Measurements from ENCODE around the gene DDC. TPM values are rescaled to one million over a fixed set of nuclear protein-coding genes. Genes with fewer than 3 reads are reported as not detected.
"Not testable (repeated sequence)": the region's sequence is repeated elsewhere in the genome, so short reads cannot be mapped to it uniquely, and the experiment has no call there.

Gene DDC
- total RNA-seq, 1 donor from 2014 or later: 0.35 TPM

GRCh38 chr7:50556247-50556991 lies 8.8 kb downstream of the DDC start:
- no peaks in the 10 kb centered on the region for H3K9me3 Mint-ChIP-seq
- H3K27me3 Mint-ChIP-seq: peaks cover 24% of the 10 kb centered on the region
- no peak overlapping the region for H3K27ac Mint-ChIP-seq
- no peak overlapping the region for H3K4me3 Mint-ChIP-seq
- no peaks in the 10 kb centered on the region for H3K36me3 Mint-ChIP-seq (ENCODE audit: low read depth)
- DNase-seq: no peak
- intact Hi-C loops (cut with micrococcal nuclease): no loop called here
- no peaks in the 10 kb centered on the region for H3K4me1 Mint-ChIP-seq

- H3K27me3 Mint-ChIP-seq: peaks cover 24% of the 10 kb centered on the region
- intact Hi-C loops (cut with micrococcal nuclease): no loop called here
- no peaks in the 10 kb centered on the region for H3K36me3 Mint-ChIP-seq (ENCODE audit: low read depth)
- H3K9me3 Mint-ChIP-seq: no peaks in the 10 kb centered on the region
- no peak for DNase-seq
- no peak overlapping the region for H3K27ac Mint-ChIP-seq
- H3K4me1 Mint-ChIP-seq: no peaks in the 10 kb centered on the region
- H3K4me3 Mint-ChIP-seq: no peak overlapping the region
These were observed 9.5 kb downstream of the DDC start for GRCh38 chr7:50555594-50556140.

- no peaks in the 10 kb centered on the region for H3K36me3 Mint-ChIP-seq (ENCODE audit: low read depth)
- peaks cover 24% of the 10 kb centered on the region for H3K27me3 Mint-ChIP-seq
- H3K27ac Mint-ChIP-seq: no peak overlapping the region
These were observed 10.5 kb downstream of the DDC start for GRCh38 chr7:50554431-50555322.

GRCh38 chr7:50553973-50554372 lies 11.2 kb downstream of the DDC start:
- Mint-ChIP-seq H3K27me3 (peaks cover 21% of the 10 kb centered on the region), H3K27ac (no peak overlapping the region), H3K4me1 (no peaks in the 10 kb centered on the region), H3K36me3 (ENCODE audit: low read depth) (no peaks in the 10 kb centered on the region), H3K9me3 (no peaks in the 10 kb centered on the region), H3K4me3 (no peak overlapping the region)
- no peak for DNase-seq
- intact Hi-C loops (cut with micrococcal nuclease): no loop called here

More at GRCh38 chr7:50554431-50555322, 10.5 kb downstream of the DDC start:
- no peak overlapping the region for H3K4me3 Mint-ChIP-seq
- no peaks in the 10 kb centered on the region for H3K9me3 Mint-ChIP-seq
- no peak for DNase-seq
- intact Hi-C loops (cut with micrococcal nuclease): no loop called here
- H3K4me1 Mint-ChIP-seq: no peaks in the 10 kb centered on the region

GRCh38 chr7:50552921-50553320 lies 12.3 kb downstream of the DDC start:
- Mint-ChIP-seq H3K27ac (no peak overlapping the region), H3K27me3 (peaks cover 21% of the 10 kb centered on the region), H3K4me1 (no peaks in the 10 kb centered on the region), H3K4me3 (no peak overlapping the region), H3K36me3 (ENCODE audit: low read depth) (no peaks in the 10 kb centered on the region), H3K9me3 (no peaks in the 10 kb centered on the region)
- intact Hi-C loops (cut with micrococcal nuclease): no loop called here
- DNase-seq: no peak

- Mint-ChIP-seq H3K27me3 (peaks cover 17% of the 10 kb centered on the region), H3K4me3 (no peak overlapping the region), H3K27ac (no peak overlapping the region), H3K4me1 (no peaks in the 10 kb centered on the region), H3K36me3 (ENCODE audit: low read depth) (no peaks in the 10 kb centered on the region), H3K9me3 (no peaks in the 10 kb centered on the region)
- no peak for DNase-seq
- intact Hi-C loops (cut with micrococcal nuclease): no loop called here
These were observed 13.1 kb downstream of the DDC start for GRCh38 chr7:50552139-50552538.

- H3K27ac Mint-ChIP-seq; H3K27me3 Mint-ChIP-seq; H3K9me3 Mint-ChIP-seq; DNase-seq; H3K4me3 Mint-ChIP-seq; H3K36me3 Mint-ChIP-seq (ENCODE audit: low read depth); intact Hi-C loops (cut with micrococcal nuclease); H3K4me1 Mint-ChIP-seq: not testable (repeated sequence)
These were observed 19.6 kb downstream of the DDC start for GRCh38 chr7:50545613-50546012.

- Mint-ChIP-seq H3K27ac (no peak overlapping the region), H3K36me3 (ENCODE audit: low read depth) (no peaks in the 10 kb centered on the region), H3K27me3 (peaks cover 7% of the 10 kb centered on the region), H3K4me3 (no peak overlapping the region), H3K4me1 (no peaks in the 10 kb centered on the region), H3K9me3 (no peaks in the 10 kb centered on the region)
- intact Hi-C loops (cut with micrococcal nuclease): no loop called here
- DNase-seq: no peak
These were observed 20.2 kb downstream of the DDC start for GRCh38 chr7:50544992-50545391.

- H3K36me3 Mint-ChIP-seq (ENCODE audit: low read depth): no peaks in the 10 kb centered on the region
- no peaks in the 10 kb centered on the region for H3K9me3 Mint-ChIP-seq
- peaks cover 7% of the 10 kb centered on the region for H3K27me3 Mint-ChIP-seq
- DNase-seq: no peak
- no peak overlapping the region for H3K4me3 Mint-ChIP-seq
- H3K4me1 Mint-ChIP-seq: no peaks in the 10 kb centered on the region
- intact Hi-C loops (cut with micrococcal nuclease): no loop called here
- H3K27ac Mint-ChIP-seq: no peak overlapping the region
These were observed 21.3 kb downstream of the DDC start for GRCh38 chr7:50543776-50544442.

GRCh38 chr7:50542132-50542531 lies 23.1 kb downstream of the DDC start:
- H3K27ac Mint-ChIP-seq: no peak overlapping the region
- H3K27me3 Mint-ChIP-seq: peaks cover 3% of the 10 kb centered on the region
- intact Hi-C loops (cut with micrococcal nuclease): no loop called here
- no peak overlapping the region for H3K4me3 Mint-ChIP-seq
- H3K9me3 Mint-ChIP-seq: no peaks in the 10 kb centered on the region
- no peaks in the 10 kb centered on the region for H3K36me3 Mint-ChIP-seq (ENCODE audit: low read depth)
- no peaks in the 10 kb centered on the region for H3K4me1 Mint-ChIP-seq
- DNase-seq: no peak

GRCh38 chr7:50540785-50541579 lies 24.2 kb downstream of the DDC start:
- H3K36me3 Mint-ChIP-seq (ENCODE audit: low read depth): no peaks in the 10 kb centered on the region
- no peaks in the 10 kb centered on the region for H3K4me1 Mint-ChIP-seq
- H3K27me3 Mint-ChIP-seq: peaks cover 2% of the 10 kb centered on the region
- H3K9me3 Mint-ChIP-seq: no peaks in the 10 kb centered on the region
- no peak for DNase-seq
- H3K4me3 Mint-ChIP-seq: no peak overlapping the region
- intact Hi-C loops (cut with micrococcal nuclease): no loop called here
- no peak overlapping the region for H3K27ac Mint-ChIP-seq

GRCh38 chr7:50539725-50540124 lies 25.5 kb downstream of the DDC start:
- H3K4me1 Mint-ChIP-seq: peaks cover 3% of the 10 kb centered on the region
- no peaks in the 10 kb centered on the region for H3K36me3 Mint-ChIP-seq (ENCODE audit: low read depth)
- intact Hi-C loops (cut with micrococcal nuclease): loop anchor here (10.0 kb wide), 1 partner anchor 55 kb away; no protein-coding TSS in a partner anchor
- H3K9me3 Mint-ChIP-seq: no peaks in the 10 kb centered on the region
- no peak overlapping the region for H3K4me3 Mint-ChIP-seq
- H3K27ac Mint-ChIP-seq: no peak overlapping the region
- peak; percentile 49 for DNase-seq
- peaks cover 2% of the 10 kb centered on the region for H3K27me3 Mint-ChIP-seq

- intact Hi-C loops (cut with micrococcal nuclease): loop anchor here (10.0 kb wide), 1 partner anchor 56 kb away; no protein-coding TSS in a partner anchor
- no peak overlapping the region for H3K4me3 Mint-ChIP-seq
- peak; percentile 36 for DNase-seq
- H3K27ac Mint-ChIP-seq: no peak overlapping the region
- H3K27me3 Mint-ChIP-seq: no peaks in the 10 kb centered on the region
- H3K9me3 Mint-ChIP-seq: no peaks in the 10 kb centered on the region
- H3K4me1 Mint-ChIP-seq: peaks cover 6% of the 10 kb centered on the region
- no peaks in the 10 kb centered on the region for H3K36me3 Mint-ChIP-seq (ENCODE audit: low read depth)
These were observed 26.7 kb downstream of the DDC start for GRCh38 chr7:50538478-50538877.

Measured in activated CD4-positive, alpha-beta T cell treated with anti-CD3 and anti-CD28 coated beads, Interleukin-2, amount 10 ng/mL, durations not matched to agents 24 days and 14 days (primary cell).